Stimulated activated CD4-positive, alpha-beta T cell treated with anti-CD3 and anti-CD28 coated beads, Interleukin-12 subunit alpha, Interleukin-12 subunit beta, amount 100 ng/mL, for 48 hours (primary cell): Measurements from ENCODE around the gene PIGA.
"Not testable (repeated sequence)": the region's sequence is repeated elsewhere in the genome, so short reads cannot be mapped to it uniquely, and the experiment has no call there.

ENCODE experiments used
- DNase-seq, 3 donors: peaks; one replicate each; pipeline ENCODE4 v3.0.0-alpha.2; 2020; ENCODE audit warnings: low read depth in 2 of 3, low spot score in 1 of 3

The PIGA gene

DNA sequence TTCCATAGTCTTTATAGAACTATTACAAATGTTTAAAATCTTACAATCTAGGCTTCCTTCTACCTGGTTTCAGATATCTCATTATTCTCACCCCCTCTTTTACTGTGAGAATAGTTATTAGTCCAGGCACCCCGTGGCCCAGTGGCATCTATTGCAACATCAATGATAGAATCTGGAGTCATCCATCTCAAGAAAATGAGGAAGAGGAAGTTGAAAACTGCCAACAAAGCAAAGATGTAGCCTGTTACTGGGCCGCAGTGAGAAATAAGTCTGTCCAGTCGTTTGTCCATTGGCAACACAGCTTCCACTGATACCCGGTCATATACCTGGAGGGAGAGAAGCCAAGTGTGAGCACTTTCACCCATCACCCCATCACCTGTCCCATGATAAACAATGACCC lies 13.9 kb downstream of the PIGA start:
- DNase-seq = no peak

DNA sequence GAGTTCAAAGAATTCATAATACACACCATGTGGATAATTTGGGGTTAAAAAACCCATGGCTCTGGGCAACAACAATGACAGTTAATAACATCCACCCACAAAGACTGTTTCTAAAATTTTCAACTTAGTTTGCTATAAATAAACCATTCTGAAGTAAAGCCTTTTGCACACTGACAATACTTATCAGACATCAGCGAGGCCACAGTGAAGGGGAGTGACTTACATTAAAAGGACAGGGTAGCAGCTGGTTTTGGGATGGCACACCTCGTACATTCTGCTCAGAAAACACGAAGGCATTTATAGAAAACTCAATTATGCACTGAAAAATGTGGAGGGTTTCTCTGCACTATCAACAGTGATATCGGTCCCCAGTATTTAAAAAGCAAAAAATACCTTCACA lies 15.0 kb downstream of the PIGA start:
- DNase-seq = no peak

- DNase-seq = no peak
These were observed 16.2 kb downstream of the PIGA start for GRCh38 chrX:15319075-15319474.

- DNase-seq = no peak
These were observed 19.8 kb downstream of the PIGA start, which contains the start of gene ASB11 for GRCh38 chrX:15315509-15315908. ASB11 (minus strand) TSS chrX:15315640; CDS start chrX:15315605, 35 bp downstream.

- no peak for DNase-seq
These were observed 20.9 kb downstream of the PIGA start for GRCh38 chrX:15314472-15314871.

- DNase-seq = no peak
These were observed 24.2 kb downstream of the PIGA start for GRCh38 chrX:15311119-15311518.

DNA sequence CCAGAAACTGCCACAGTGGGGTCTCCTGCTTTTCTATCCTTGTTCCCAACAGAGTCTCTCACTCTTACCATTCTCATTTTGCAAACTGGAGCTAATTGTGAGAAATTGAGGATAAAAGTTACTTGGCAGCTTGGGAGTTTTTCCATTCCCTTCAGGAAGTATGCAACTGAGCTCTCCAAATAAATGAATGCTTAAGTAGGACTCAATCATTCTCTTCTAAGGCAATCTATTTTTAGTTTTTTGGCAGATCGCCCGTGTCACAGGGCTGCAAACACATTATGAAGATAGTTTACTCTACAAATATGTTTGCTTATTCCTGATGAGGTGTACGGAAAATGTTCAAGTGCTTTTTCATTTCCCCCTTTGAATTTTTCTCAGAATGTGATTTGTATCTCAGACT lies 25.2 kb downstream of the PIGA start:
- no peak for DNase-seq

DNA sequence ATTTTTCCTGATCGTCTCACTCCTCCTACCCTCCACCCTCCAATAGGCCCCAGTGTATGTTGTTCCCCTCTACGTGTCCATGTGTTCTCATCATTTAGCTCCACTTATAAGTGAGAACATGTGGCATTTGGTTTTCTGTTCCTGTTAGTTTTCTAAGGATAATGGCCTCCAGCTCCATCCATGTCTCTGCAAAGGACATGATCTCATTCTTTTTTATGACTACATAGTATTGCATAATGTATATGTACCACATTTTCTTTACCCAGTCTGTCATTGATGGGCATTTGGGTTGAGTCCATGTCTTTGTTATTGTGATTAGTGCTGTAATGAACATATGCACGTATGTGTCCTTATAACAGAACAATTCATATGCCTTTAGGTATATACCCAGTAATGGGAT lies 29.4 kb downstream of the PIGA start:
- DNase-seq = not testable (repeated sequence)

DNA sequence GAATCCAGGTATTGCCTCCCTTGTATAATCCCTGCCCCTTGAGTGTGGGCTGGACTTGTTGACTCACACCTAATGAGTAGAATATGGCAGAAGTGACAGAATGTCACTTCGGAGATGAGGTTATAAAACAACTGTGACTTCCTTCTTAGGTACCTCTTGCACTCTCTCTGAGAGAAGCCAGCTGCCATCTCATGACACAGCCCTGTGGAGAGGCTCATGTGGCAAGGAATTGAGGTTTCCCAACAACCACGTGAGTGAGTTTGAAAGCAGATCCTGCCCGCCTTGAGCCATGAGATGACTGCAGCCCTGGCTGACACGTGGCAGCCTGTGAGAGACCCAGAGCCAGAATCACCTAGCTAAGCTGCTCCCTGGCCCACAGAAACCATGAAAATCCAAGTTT lies 33.4 kb downstream of the PIGA start:
- peak; percentile 6 to 25 (median 9) for DNase-seq

GRCh38 chrX:15299941-15300851 lies 35.1 kb downstream of the PIGA start:
- DNase-seq = peak in 1 of 3 donors; percentile 9

GRCh38 chrX:15298780-15299179 lies 36.5 kb downstream of the PIGA start:
- DNase-seq = no peak

GRCh38 chrX:15298201-15298600 lies 37.1 kb downstream of the PIGA start:
- no peak for DNase-seq

GRCh38 chrX:15293451-15293850 lies 41.9 kb downstream of the PIGA start:
- no peak for DNase-seq

- no peak for DNase-seq
These were observed 42.5 kb downstream of the PIGA start for GRCh38 chrX:15292861-15293260.

DNA sequence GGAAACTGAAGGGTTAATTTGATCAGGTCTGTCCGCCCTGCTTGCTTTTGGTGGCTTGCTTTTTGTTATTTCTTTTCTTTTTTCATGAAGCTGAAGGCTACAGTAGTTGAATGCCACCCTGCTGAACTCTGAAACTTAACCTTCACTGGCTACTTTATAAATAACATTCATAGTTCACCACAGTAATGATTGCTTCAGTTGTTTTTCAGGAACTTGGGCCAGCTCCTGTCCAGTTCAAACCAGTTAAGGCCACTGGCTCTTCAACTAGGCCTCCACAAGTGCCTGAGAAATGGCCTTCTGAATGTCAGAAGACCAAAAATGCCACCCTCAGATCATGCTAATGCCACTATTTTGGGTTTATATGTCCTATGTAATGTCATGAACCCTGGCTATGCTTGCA lies 57.7 kb downstream of the PIGA start:
- no peak for DNase-seq

DNA sequence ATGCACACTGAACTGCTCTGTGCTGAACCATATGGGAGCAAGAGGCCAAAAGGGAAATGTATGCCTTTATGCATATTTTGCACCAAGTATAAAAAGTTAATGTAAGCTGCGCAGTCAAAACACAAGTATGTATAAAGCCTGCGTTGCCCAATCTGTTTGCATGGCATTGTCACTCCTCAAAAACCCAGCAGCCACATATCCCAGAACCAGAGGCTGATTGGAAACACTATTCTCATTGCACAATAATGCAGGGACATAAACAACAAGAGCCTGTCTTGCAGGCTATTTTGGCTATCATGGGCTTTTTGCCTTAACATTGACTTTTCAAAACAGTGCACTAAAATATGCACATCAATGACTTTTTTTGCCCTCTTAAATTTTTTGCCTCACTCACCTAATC lies 60.4 kb downstream of the PIGA start:
- no peak for DNase-seq

DNA sequence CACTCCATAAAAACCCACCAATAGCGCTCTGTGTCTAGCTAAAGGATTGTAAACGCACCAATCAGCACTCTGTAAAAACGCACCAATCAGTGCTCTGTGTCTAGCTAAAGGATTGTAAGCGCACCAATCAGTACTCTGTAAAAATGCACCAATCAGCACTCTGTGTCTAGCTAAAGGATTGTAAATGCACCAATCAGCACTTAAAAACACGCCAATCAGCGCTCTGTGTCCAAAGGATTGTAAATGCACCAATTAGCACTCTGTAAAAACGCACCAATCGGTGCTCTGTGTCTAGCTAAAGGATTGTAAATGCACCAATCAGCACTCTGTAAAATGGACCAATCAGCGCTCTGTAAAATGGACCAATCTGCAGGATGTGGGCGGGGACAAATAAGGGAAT lies 62.0 kb downstream of the PIGA start:
- DNase-seq = not testable (repeated sequence)

GRCh38 chrX:15271757-15272156 lies 63.6 kb downstream of the PIGA start:
- DNase-seq = no peak

GRCh38 chrX:15269618-15270521 lies 65.5 kb downstream of the PIGA start, which contains the start of gene ASB9:
ASB9 (minus strand) TSS chrX:15270083; CDS start chrX:15269874, 209 bp downstream.
- no peak for DNase-seq
